WTC11 (cell line): Measurements from ENCODE around the gene OGG1. TPM values are rescaled to one million over a fixed set of nuclear protein-coding genes. Genes with fewer than 3 reads are reported as not detected.

Experiments
- ATAC-seq: fragments of 200-7000 bp; cut with Tn5 transposase; 2 replicates; pipeline ENCODE4 v1.10.0; 2021; ENCODE audit warnings: mild to moderate bottlenecking, moderate library complexity
- CTCF ChIA-PET: fragments of 300-600 bp; sonication (Branson Sonifier 250); formaldehyde crosslinking; loops from one replicate; lab custom pipeline; 2021; ENCODE audit warnings: antibody characterized with exemption; lab: Charles Lee
- POLR2A ChIA-PET: fragments of 350-600 bp; sonication (Branson Sonifier 250); formaldehyde crosslinking; loops from one replicate; lab custom pipeline; 2021; ENCODE audit warnings: antibody characterized with exemption; lab: Charles Lee
- DNase-seq: peaks from one replicate; pipeline ENCODE4 v3.0.0; 2021; ENCODE audit warnings: low spot score
- H3K27ac Mint-ChIP-seq: 2 replicates; pipeline ENCODE4 v1.8.0; 2021; ENCODE audit warnings: mixed read lengths
- H3K27me3 Mint-ChIP-seq: 2 replicates; pipeline ENCODE4 v1.8.0; 2021; ENCODE audit warnings: low read depth, mild to moderate bottlenecking, moderate library complexity, mixed read lengths
- H3K36me3 Mint-ChIP-seq: 2 replicates; pipeline ENCODE4 v1.8.0; 2021; ENCODE audit warnings: mixed read lengths
- H3K4me1 Mint-ChIP-seq: 2 replicates; pipeline ENCODE4 v1.8.0; 2022; ENCODE audit warnings: mixed read lengths
- H3K4me3 Mint-ChIP-seq: 2 replicates; pipeline ENCODE4 v1.8.0; 2021; ENCODE audit warnings: mild to moderate bottlenecking, moderate library complexity, mixed read lengths
- H3K9me3 Mint-ChIP-seq: 2 replicates; pipeline ENCODE4 v1.8.0; 2021; ENCODE audit warnings: mixed read lengths
- CBFB ChIP-seq: sonication (generic); formaldehyde crosslinking; IDR thresholded peaks from 2 replicates; pipeline ENCODE4 v1.8.1; 2022; ENCODE audit warnings: mild to moderate bottlenecking, low read depth, missing genetic modification reagents
- ESRRA ChIP-seq: sonication (generic); formaldehyde crosslinking; IDR thresholded peaks from 2 replicates; pipeline ENCODE4 v1.8.1; 2022; ENCODE audit warnings: mild to moderate bottlenecking, missing genetic modification reagents, borderline replicate concordance
- FOXP1 ChIP-seq: sonication (generic); formaldehyde crosslinking; IDR thresholded peaks from 2 replicates; pipeline ENCODE4 v1.8.0; 2022; ENCODE audit warnings: missing genetic modification reagents, mild to moderate bottlenecking, moderate library complexity, borderline replicate concordance
- NFYB ChIP-seq: sonication (generic); formaldehyde crosslinking; conservative IDR thresholded peaks from 2 replicates; pipeline ENCODE4 v1.8.0; 2022; ENCODE audit warnings: low read depth, missing genetic modification reagents
- NR1H2 ChIP-seq: sonication (generic); formaldehyde crosslinking; IDR thresholded peaks from 2 replicates; pipeline ENCODE4 v1.9.0; 2021; ENCODE audit warnings: mild to moderate bottlenecking, moderate library complexity, missing genetic modification reagents
- NR2C2 ChIP-seq: sonication (generic); formaldehyde crosslinking; IDR thresholded peaks from 2 replicates; pipeline ENCODE4 v1.8.0; 2022; ENCODE audit warnings: mild to moderate bottlenecking, missing genetic modification reagents
- TCF7 ChIP-seq: sonication (generic); formaldehyde crosslinking; IDR thresholded peaks from 2 replicates; pipeline ENCODE4 v1.8.0; 2022; ENCODE audit warnings: mild to moderate bottlenecking, low read depth, missing genetic modification reagents, moderate library complexity
- ZBTB21 ChIP-seq: sonication (generic); formaldehyde crosslinking; IDR thresholded peaks from 2 replicates; pipeline ENCODE4 v1.8.1; 2023; ENCODE audit warnings: mild to moderate bottlenecking, missing genetic modification reagents, borderline replicate concordance
- ZNF232 ChIP-seq: sonication (generic); formaldehyde crosslinking; IDR thresholded peaks from 2 replicates; pipeline ENCODE4 v1.8.0; 2022; ENCODE audit warnings: mild to moderate bottlenecking, missing genetic modification reagents
- ZNF396 ChIP-seq: fragments of 250-450 bp; sonication (Bioruptor Pico); IDR thresholded peaks from 2 replicates; pipeline ENCODE4 v1.8.0; 2021; ENCODE audit warnings: mild to moderate bottlenecking, moderate library complexity, borderline replicate concordance
- total RNA-seq: library from RNA; stranded (reverse); gene quantifications from 3 replicates; pipeline ENCODE4 v1.2.3, GENCODE V29; 2021
- TF ChIP-seq, protein P1 (sequence below): sonication (generic); formaldehyde crosslinking; IDR thresholded peaks from 2 replicates; pipeline ENCODE4 v1.8.1; 2022; ENCODE audit warnings: low read depth, missing genetic modification reagents, borderline replicate concordance
- TF ChIP-seq, protein P2 (sequence below): sonication (generic); formaldehyde crosslinking; IDR thresholded peaks from 2 replicates; pipeline ENCODE4 v1.8.0; 2022; ENCODE audit warnings: mild to moderate bottlenecking, missing genetic modification reagents
- TF ChIP-seq, protein P3 (sequence below): sonication (generic); formaldehyde crosslinking; IDR thresholded peaks from 2 replicates; pipeline ENCODE4 v1.8.0; 2022; ENCODE audit warnings: mild to moderate bottlenecking, missing genetic modification reagents
- TF ChIP-seq, protein P4 (sequence below): sonication (generic); formaldehyde crosslinking; IDR thresholded peaks from 2 replicates; pipeline ENCODE4 v1.8.1; 2022; ENCODE audit warnings: missing genetic modification reagents, borderline replicate concordance
- TF ChIP-seq, protein P5 (sequence below): fragments of 250-450 bp; sonication (Bioruptor Pico); IDR thresholded peaks from 2 replicates; pipeline ENCODE4 v1.9.0; 2021; ENCODE audit warnings: mild to moderate bottlenecking
- TF ChIP-seq, protein P6 (sequence below): sonication (generic); formaldehyde crosslinking; IDR thresholded peaks from 2 replicates; pipeline ENCODE4 v1.8.0; 2023; ENCODE audit warnings: missing genetic modification reagents
- TF ChIP-seq, protein P7 (sequence below): fragments of 250-450 bp; sonication (Bioruptor Pico); IDR thresholded peaks from 2 replicates; pipeline ENCODE4 v2.1.2; 2022; ENCODE audit warnings: mild to moderate bottlenecking, moderate library complexity

OGG1 gene
- total RNA-seq, 1 experiment from 2014 or later, result 27.3 TPM

DNA sequence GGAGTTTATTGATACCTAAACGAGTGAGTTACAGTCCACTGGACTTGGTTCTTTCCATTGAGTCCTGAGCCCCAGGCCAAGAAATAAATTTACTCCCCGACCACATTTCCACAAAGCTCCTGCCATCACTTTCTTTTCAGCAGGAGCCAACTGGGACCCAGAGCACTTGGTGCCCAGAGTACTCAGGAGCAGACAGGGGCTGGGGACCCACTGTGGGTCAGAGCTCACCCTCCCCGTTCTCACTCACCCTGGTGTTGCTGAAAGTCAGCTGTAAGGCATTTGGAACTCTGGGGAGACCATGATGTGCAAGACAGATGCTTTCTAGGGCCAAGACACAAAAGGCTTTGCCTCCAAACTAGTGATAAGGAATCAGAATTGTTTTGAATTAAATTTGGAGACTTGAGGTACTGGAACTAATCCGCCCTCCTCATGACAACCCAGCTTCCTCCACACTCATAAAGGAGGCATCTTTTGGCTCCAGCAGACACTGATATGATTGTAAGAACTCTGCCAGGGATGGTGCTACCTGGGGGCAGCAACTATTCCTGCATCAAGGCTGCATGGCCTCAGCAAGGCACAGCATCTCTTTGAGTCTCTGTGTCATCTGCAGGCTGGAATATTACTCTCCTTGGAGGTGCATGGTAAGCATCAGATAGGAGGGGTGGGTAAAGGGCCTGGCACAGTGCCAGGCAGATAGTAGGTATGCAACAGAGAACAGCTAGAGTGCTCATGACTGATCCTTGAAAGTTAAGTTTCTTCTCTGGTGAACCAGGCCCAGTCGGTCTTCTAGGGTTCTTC is 27.3 kb downstream of the OGG1 start:
- no peak for TF ChIP-seq NR1H2 (CRISPR knock-in tag)
- TF ChIP-seq, protein P1, sequence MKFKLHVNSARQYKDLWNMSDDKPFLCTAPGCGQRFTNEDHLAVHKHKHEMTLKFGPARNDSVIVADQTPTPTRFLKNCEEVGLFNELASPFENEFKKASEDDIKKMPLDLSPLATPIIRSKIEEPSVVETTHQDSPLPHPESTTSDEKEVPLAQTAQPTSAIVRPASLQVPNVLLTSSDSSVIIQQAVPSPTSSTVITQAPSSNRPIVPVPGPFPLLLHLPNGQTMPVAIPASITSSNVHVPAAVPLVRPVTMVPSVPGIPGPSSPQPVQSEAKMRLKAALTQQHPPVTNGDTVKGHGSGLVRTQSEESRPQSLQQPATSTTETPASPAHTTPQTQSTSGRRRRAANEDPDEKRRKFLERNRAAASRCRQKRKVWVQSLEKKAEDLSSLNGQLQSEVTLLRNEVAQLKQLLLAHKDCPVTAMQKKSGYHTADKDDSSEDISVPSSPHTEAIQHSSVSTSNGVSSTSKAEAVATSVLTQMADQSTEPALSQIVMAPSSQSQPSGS, result no peak
- TF ChIP-seq ZBTB21 (CRISPR knock-in tag), result no peak
- no peak for TF ChIP-seq ZNF232 (CRISPR knock-in tag)
- no peak for TF ChIP-seq CBFB (CRISPR knock-in tag)
- TF ChIP-seq TCF7 (CRISPR knock-in tag), result no peak
- TF ChIP-seq, protein P2, sequence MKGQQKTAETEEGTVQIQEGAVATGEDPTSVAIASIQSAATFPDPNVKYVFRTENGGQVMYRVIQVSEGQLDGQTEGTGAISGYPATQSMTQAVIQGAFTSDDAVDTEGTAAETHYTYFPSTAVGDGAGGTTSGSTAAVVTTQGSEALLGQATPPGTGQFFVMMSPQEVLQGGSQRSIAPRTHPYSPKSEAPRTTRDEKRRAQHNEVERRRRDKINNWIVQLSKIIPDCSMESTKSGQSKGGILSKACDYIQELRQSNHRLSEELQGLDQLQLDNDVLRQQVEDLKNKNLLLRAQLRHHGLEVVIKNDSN (CRISPR knock-in tag), result no peak
- no peak for TF ChIP-seq NFYB
- TF ChIP-seq ESRRA (CRISPR knock-in tag), result no peak
- TF ChIP-seq, protein P3, sequence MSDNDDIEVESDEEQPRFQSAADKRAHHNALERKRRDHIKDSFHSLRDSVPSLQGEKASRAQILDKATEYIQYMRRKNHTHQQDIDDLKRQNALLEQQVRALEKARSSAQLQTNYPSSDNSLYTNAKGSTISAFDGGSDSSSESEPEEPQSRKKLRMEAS (CRISPR knock-in tag), result no peak
- no peak for TF ChIP-seq ZNF396 (CRISPR knock-in tag)
- TF ChIP-seq, protein P4, sequence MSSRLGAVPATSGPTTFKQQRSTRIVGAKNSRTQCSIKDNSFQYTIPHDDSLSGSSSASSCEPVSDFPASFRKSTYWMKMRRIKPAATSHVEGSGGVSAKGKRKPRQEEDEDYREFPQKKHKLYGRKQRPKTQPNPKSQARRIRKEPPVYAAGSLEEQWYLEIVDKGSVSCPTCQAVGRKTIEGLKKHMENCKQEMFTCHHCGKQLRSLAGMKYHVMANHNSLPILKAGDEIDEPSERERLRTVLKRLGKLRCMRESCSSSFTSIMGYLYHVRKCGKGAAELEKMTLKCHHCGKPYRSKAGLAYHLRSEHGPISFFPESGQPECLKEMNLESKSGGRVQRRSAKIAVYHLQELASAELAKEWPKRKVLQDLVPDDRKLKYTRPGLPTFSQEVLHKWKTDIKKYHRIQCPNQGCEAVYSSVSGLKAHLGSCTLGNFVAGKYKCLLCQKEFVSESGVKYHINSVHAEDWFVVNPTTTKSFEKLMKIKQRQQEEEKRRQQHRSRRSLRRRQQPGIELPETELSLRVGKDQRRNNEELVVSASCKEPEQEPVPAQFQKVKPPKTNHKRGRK (CRISPR knock-in tag), result no peak
- TF ChIP-seq FOXP1 (CRISPR knock-in tag), result no peak
- TF ChIP-seq, protein P5, sequence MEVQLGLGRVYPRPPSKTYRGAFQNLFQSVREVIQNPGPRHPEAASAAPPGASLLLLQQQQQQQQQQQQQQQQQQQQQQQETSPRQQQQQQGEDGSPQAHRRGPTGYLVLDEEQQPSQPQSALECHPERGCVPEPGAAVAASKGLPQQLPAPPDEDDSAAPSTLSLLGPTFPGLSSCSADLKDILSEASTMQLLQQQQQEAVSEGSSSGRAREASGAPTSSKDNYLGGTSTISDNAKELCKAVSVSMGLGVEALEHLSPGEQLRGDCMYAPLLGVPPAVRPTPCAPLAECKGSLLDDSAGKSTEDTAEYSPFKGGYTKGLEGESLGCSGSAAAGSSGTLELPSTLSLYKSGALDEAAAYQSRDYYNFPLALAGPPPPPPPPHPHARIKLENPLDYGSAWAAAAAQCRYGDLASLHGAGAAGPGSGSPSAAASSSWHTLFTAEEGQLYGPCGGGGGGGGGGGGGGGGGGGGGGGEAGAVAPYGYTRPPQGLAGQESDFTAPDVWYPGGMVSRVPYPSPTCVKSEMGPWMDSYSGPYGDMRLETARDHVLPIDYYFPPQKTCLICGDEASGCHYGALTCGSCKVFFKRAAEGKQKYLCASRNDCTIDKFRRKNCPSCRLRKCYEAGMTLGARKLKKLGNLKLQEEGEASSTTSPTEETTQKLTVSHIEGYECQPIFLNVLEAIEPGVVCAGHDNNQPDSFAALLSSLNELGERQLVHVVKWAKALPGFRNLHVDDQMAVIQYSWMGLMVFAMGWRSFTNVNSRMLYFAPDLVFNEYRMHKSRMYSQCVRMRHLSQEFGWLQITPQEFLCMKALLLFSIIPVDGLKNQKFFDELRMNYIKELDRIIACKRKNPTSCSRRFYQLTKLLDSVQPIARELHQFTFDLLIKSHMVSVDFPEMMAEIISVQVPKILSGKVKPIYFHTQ (CRISPR knock-in tag), result no peak
- TF ChIP-seq, protein P6, sequence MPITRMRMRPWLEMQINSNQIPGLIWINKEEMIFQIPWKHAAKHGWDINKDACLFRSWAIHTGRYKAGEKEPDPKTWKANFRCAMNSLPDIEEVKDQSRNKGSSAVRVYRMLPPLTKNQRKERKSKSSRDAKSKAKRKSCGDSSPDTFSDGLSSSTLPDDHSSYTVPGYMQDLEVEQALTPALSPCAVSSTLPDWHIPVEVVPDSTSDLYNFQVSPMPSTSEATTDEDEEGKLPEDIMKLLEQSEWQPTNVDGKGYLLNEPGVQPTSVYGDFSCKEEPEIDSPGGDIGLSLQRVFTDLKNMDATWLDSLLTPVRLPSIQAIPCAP (CRISPR knock-in tag), result no peak
- TF ChIP-seq, protein P7, sequence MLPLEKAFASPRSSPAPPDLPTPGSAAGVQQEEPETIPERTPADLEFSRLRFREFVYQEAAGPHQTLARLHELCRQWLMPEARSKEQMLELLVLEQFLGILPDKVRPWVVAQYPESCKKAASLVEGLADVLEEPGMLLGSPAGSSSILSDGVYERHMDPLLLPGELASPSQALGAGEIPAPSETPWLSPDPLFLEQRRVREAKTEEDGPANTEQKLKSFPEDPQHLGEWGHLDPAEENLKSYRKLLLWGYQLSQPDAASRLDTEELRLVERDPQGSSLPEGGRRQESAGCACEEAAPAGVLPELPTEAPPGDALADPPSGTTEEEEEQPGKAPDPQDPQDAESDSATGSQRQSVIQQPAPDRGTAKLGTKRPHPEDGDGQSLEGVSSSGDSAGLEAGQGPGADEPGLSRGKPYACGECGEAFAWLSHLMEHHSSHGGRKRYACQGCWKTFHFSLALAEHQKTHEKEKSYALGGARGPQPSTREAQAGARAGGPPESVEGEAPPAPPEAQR (CRISPR knock-in tag), result no peak
- no peak for TF ChIP-seq NR2C2
- no peak overlapping the region for H3K27ac Mint-ChIP-seq
- H3K4me1 Mint-ChIP-seq, result no peaks in the 10 kb centered on the region
- DNase-seq, result no peak
- POLR2A ChIA-PET, result no interaction called here
- no peak overlapping the region for H3K4me3 Mint-ChIP-seq
- CTCF ChIA-PET, result no interaction called here
- H3K36me3 Mint-ChIP-seq, result peaks cover 13% of the 10 kb centered on the region; the same call in 1 of the 2 replicates
- H3K9me3 Mint-ChIP-seq, result no peaks in the 10 kb centered on the region
- peaks cover 47% of the 10 kb centered on the region for H3K27me3 Mint-ChIP-seq
- no peak for ATAC-seq
